Dermis microvascular lymphatic vessel endothelial cell (primary cell): ENCODE data around the gene WFIKKN1. TPM values are rescaled to one million over a fixed set of nuclear protein-coding genes. Genes with fewer than 3 reads are reported as not detected.

ENCODE experiments used
- DNase-seq, 2 donors: peaks; one replicate each; pipeline versions ENCODE4 v3.0.0 to v3.0.0-alpha.2; 2010; ENCODE audit warnings: low read depth in 2 of 2
- total RNA-seq: library from RNA; depleted of rRNA; stranded (reverse); fragments of >200 nt; gene quantifications from 2 replicates; pipeline ENCODE4 v1.2.1, GENCODE V29; 2014

WFIKKN1 gene
- total RNA-seq = under 0.01 and 0.13 TPM in 2 replicates

GRCh38 chr16:630815-631405 is at the start of gene WFIKKN1:
WFIKKN1 (plus strand) TSS chr16:630985; CDS start chr16:631254, 269 bp downstream.
- DNase-seq = no peak

GRCh38 chr16:582218-582613 is 48.6 kb upstream of the WFIKKN1 start:
- no peak for DNase-seq

- DNase-seq = no peak
Observed at GRCh38 chr16:582614-583331, 48.0 kb upstream of the WFIKKN1 start.

- no peak for DNase-seq
Observed at GRCh38 chr16:583470-583814, 47.3 kb upstream of the WFIKKN1 start.

- no peak for DNase-seq
Observed at GRCh38 chr16:583815-584591, 46.8 kb upstream of the WFIKKN1 start.

- DNase-seq = no peak
Observed at GRCh38 chr16:585351-585750, 45.4 kb upstream of the WFIKKN1 start.

GRCh38 chr16:586047-586644 is 44.6 kb upstream of the WFIKKN1 start:
- DNase-seq = no peak

- no peak for DNase-seq
Observed at GRCh38 chr16:586645-587590, 43.9 kb upstream of the WFIKKN1 start.

GRCh38 chr16:588639-588888 is 42.2 kb upstream of the WFIKKN1 start:
- peak in 1 of 2 donors; percentile 77 for DNase-seq

GRCh38 chr16:588889-589657 is 41.7 kb upstream of the WFIKKN1 start:
- DNase-seq = peak; percentile 91 to 97

- DNase-seq = peak; percentile 95 to 99
Observed at GRCh38 chr16:589658-590187, 41.1 kb upstream of the WFIKKN1 start, which contains the start of gene RAB40C. RAB40C (plus strand) TSS chr16:590066; CDS start chr16:590292, 226 bp downstream.

- peak in 1 of 2 donors; percentile 63 for DNase-seq
Observed at GRCh38 chr16:590188-590814, 40.5 kb upstream of the WFIKKN1 start.

- DNase-seq = no peak
Observed at GRCh38 chr16:590815-591200, 40.0 kb upstream of the WFIKKN1 start.

GRCh38 chr16:591231-591630 is 39.6 kb upstream of the WFIKKN1 start:
- DNase-seq = no peak

GRCh38 chr16:591892-592517 is 38.8 kb upstream of the WFIKKN1 start:
- no peak for DNase-seq

GRCh38 chr16:592518-593306 is 38.1 kb upstream of the WFIKKN1 start:
- no peak for DNase-seq

GRCh38 chr16:593406-593805 is 37.4 kb upstream of the WFIKKN1 start:
- DNase-seq = no peak

GRCh38 chr16:593807-594206 is 37.0 kb upstream of the WFIKKN1 start:
- DNase-seq = no peak
